AG09319 (cell line): ENCODE results near the gene LOXHD1.

Source experiments
- DNase-seq: peaks from one replicate; pipeline ENCODE4 v3.0.0-alpha.2; 2010; ENCODE audit warnings: low read depth; ENCODE audit errors: extremely low read depth
- TF ChIP-seq, protein P1 (sequence below): IDR thresholded peaks from 2 replicates; pipeline ENCODE4 v1.5.1; 2011; ENCODE audit warnings: low read depth, mild to moderate bottlenecking, inconsistent platforms, low read length, moderate library complexity

The LOXHD1 gene

DNA sequence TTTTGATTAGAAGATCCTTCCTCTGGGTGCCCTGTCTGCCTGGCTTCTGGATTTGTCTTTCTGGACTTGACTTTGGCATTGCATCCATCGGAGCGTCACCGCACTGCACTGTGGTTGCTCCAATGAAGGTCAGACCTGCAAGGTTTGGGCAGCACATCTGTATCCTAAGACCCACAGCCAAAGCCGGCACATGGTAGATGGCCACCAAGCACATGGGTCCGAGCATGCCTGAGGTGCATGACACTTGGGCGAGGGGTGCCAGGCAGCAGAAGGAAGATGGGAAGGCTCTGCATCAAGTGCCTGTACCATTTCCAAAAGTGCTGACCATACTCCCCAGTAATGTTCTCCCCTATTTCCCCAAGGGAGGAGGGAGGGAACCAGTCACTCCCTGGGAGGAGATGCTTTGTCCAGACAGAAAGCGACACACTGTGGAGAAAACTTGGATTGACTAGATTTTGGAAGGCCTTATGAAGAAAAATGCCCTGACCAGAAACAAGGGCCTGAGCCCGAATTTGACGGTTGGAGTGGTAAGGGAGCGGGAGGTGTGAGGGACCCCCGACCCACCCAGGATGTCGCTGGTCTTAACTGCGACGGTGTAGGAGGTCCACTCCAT lies 149.9 kb downstream of the LOXHD1 start:
- DNase-seq, result no peak
- TF ChIP-seq, protein P1, sequence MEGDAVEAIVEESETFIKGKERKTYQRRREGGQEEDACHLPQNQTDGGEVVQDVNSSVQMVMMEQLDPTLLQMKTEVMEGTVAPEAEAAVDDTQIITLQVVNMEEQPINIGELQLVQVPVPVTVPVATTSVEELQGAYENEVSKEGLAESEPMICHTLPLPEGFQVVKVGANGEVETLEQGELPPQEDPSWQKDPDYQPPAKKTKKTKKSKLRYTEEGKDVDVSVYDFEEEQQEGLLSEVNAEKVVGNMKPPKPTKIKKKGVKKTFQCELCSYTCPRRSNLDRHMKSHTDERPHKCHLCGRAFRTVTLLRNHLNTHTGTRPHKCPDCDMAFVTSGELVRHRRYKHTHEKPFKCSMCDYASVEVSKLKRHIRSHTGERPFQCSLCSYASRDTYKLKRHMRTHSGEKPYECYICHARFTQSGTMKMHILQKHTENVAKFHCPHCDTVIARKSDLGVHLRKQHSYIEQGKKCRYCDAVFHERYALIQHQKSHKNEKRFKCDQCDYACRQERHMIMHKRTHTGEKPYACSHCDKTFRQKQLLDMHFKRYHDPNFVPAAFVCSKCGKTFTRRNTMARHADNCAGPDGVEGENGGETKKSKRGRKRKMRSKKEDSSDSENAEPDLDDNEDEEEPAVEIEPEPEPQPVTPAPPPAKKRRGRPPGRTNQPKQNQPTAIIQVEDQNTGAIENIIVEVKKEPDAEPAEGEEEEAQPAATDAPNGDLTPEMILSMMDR, result no peak

- DNase-seq, result no peak
- TF ChIP-seq, protein P1, result no peak
Observed at GRCh38 chr18:46502444-46502843, 154.6 kb downstream of the LOXHD1 start.

GRCh38 chr18:46497129-46497528 lies 159.9 kb downstream of the LOXHD1 start:
- no peak for DNase-seq
- TF ChIP-seq, protein P1, result no peak

- TF ChIP-seq, protein P1, result no peak
- no peak for DNase-seq
Observed at GRCh38 chr18:46488471-46489213, 168.4 kb downstream of the LOXHD1 start.

GRCh38 chr18:46485675-46486194 lies 171.3 kb downstream of the LOXHD1 start:
- no peak for DNase-seq
- TF ChIP-seq, protein P1, result no peak

GRCh38 chr18:46484971-46485370 lies 172.0 kb downstream of the LOXHD1 start:
- no peak for DNase-seq

More at GRCh38 chr18:46484971-46485370, 172.0 kb downstream of the LOXHD1 start:
- TF ChIP-seq, protein P1, result no peak
